Pancreas (tissue), 10 donors: Measurements from ENCODE around the gene MRPL45. TPM values are rescaled to one million over a fixed set of nuclear protein-coding genes. Genes with fewer than 3 reads are reported as not detected.

Experiments used
- ATAC-seq, 4 donors: fragments of 200-7000 bp; cut with Tn5 transposase; one replicate each; pipeline versions ENCODE4 v1.8.0 to v1.9.1; 2020; ENCODE audit warnings: mild to moderate bottlenecking in 4 of 4, moderate library complexity in 4 of 4
- DNase-seq, 6 donors: peaks; one replicate each; pipeline ENCODE4 v3.0.0-alpha.2; 2020
- FAIRE-seq: peaks from 2 replicates; lab custom pipeline; 2012; peaks lifted over from hg19 to GRCh38; lab: Jason Lieb, UNC
- H3K27ac ChIP-seq, 4 donors: fragments of 200-600 bp; sonication (generic); 1 replicate in 3 of 4; 2 replicates in 1 of 4; pipeline versions ENCODE4 v1.5.0 to v1.8.0; 2020
- H3K27me3 ChIP-seq, 4 donors: fragments of 200-600 bp; one replicate each; pipeline ENCODE4 v1.8.0; 2021
- H3K36me3 ChIP-seq, 3 donors: fragments of 200-600 bp; sonication (generic) in 1 of 3; one replicate each; pipeline versions ENCODE4 v1.5.0 to v1.8.0; 2020 to 2021
- H3K4me1 ChIP-seq, 3 donors: fragments of 200-600 bp; one replicate each; pipeline ENCODE4 v1.8.0; 2021
- H3K4me3 ChIP-seq, 4 donors: fragments of 200-600 bp; sonication (generic) in 2 of 4; one replicate each; pipeline versions ENCODE4 v1.5.0 to v1.8.0; 2020 to 2021
- H3K9me3 ChIP-seq, 4 donors: fragments of 200-600 bp; one replicate each; pipeline ENCODE4 v1.8.0; 2021
- CTCF ChIP-seq, 4 donors: fragments of 200-600 bp; sonication (generic) in 3 of 4; IDR thresholded peaks; one replicate each; pipeline versions ENCODE4 v1.5.0 to v1.8.0; 2021; ENCODE audit warnings: antibody characterized with exemption in 4 of 4
- WGBS, 2 donors: extraction: QIAGEN DNeasy Blood & Tissue Kit; methylation state at CpG; one replicate each; pipeline ENCODE4 v1.1.7; 2013; 5-methylcytosine and 5-hydroxymethylcytosine counted together
- intact Hi-C, 3 donors: fragments of 100-400 bp; cut with DNase I; formaldehyde crosslinking; loops; one replicate each; pipeline versions ENCODE4 v1.11.1 to v1.14.2; 2022
- polyA plus RNA-seq, 2 donors: library from polyadenylated mRNA; stranded (reverse); fragments of 200-250 nt; gene quantifications; one replicate each; pipeline ENCODE4 v1.2.3, GENCODE V29; 2013
- total RNA-seq, 6 donors: library from RNA; stranded (reverse); fragmentation: NEBNext Ultra II Directional in 4 of 6; extraction: Animal tissue kit (Norgen Biotek cat#: 25700) in 4 of 6; gene quantifications; one replicate each; pipeline versions ENCODE4 v1.2.1 to v1.2.4, GENCODE V29; 2021 to 2023
- donor health status: healthy with polysubstance abuse.
- donor health status: DM: no; HTN: no; CAD: no; lungs with moderate emphysema.
- donor health status: DM: no; HTN: no; CAD: no.
- donor health status: control.
- donor health status: control.
- donor health status: Bipolar disorder and iron deficiency.
- donor health status: DM: yes; HTN: yes; CAD: no.
- donor health status: DM: no; HTN: no; CAD: no.
- donor health status: DM: no; HTN: no; CAD: no.
- donor health status: DM: yes; HTN: yes; CAD: no.

MRPL45 gene
- total and polyA plus RNA-seq, 8 donors: 9.2 to 29.1 (median 19.5) TPM

DNA sequence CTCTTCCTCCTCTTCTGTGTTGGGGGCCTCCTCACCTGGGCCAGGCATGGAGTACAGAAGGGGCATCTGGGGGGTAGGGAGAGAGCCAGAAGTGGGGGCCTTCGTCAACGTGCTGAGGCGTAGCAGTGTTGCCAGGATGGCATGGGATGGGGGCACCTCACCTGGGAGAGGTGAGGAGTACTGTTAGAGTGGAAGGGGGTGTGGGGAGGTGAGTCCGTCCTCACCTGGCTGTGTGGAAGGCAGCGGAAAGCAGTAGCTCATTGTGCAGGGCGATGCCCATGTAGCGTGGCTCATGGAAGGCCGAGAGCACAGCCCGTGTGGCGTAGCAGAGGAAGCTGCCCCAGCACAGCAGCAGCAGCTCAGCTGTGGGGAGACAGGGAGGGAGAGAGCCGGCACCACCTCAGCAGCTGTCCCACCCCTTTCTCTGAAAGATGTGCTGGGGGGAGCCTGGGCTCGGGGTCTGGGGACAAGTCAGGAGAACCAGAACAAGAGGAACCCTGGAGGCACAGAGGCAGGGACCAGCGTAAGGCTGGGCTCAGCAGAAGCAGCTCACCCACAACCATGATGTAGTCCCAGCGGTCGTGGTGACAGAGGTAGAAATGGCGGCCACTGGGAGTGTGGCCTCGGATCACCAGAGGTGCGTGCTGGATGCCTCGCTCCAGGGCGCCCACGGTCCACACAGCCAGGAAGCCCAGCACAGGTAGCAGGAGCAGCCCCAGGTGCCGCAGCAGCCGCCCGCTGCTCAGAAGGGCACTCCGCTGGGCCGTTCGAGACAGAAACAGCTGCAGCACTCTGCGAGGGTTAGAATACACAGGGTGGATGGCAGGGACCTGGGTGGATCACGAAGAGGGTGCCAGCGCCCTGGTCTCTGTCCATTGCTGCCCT is 37.8 kb downstream of the MRPL45 start:
- ATAC-seq: no peak

GRCh38 chr17:38336838-38337237 is 39.9 kb downstream of the MRPL45 start:
- intact Hi-C loops: no loop called here
- Histone ChIP-seq H3K36me3 (no peaks in the 10 kb centered on the region), H3K4me3 (no peak overlapping the region), H3K9me3 (no peaks in the 10 kb centered on the region), H3K27ac (no peak overlapping the region), H3K4me1 (no peaks in the 10 kb centered on the region), H3K27me3 (no peaks in the 10 kb centered on the region)
- FAIRE-seq (no peak), ATAC-seq (no peak), DNase-seq (peak in 1 of 6 donors; percentile 39)
- WGBS, 2 donors: 74 to 91% methylated on average over 9 to 11 of the region's 11 CpGs
- TF ChIP-seq CTCF (IDR thresholded peaks at IDR 0.05): no peak

More for the DNA sequence above, 37.8 kb downstream of the MRPL45 start:
- no peak for TF ChIP-seq CTCF (IDR thresholded peaks at IDR 0.05)
- no peak overlapping the region for H3K27ac ChIP-seq
- 69 to 79% methylated on average over 30 of the region's 30 CpGs for WGBS, 2 donors
- no peak overlapping the region for H3K4me3 ChIP-seq
- H3K4me1 ChIP-seq: no peaks in the 10 kb centered on the region
- no peaks in the 10 kb centered on the region for H3K36me3 ChIP-seq
- H3K27me3 ChIP-seq: no peaks in the 10 kb centered on the region
- intact Hi-C loops: no loop called here
- FAIRE-seq: no peak
- no peaks in the 10 kb centered on the region for H3K9me3 ChIP-seq
- peak in 1 of 6 donors; percentile 34 for DNase-seq

DNA sequence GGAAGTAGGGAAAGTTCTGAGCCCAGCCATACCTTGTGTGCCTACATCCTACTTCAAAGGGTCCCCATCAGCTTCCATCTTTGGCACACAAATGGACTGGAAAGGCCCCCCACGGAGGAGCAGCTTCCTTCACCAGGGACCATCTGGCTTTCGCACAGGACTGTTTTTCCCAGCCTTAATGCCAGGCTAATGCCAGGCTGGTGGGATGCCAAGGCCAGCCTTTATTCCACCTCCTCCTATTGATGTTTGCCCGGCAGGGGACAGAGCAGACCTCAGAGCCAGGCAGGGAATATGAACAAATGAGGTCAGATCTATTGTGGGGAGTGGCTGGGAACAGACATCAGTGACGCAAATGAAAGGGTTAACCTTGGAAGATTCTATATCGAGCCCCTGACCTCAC is 41.1 kb downstream of the MRPL45 start:
- Histone ChIP-seq H3K27ac (no peak overlapping the region), H3K4me1 (no peaks in the 10 kb centered on the region), H3K27me3 (no peaks in the 10 kb centered on the region), H3K4me3 (no peak overlapping the region), H3K36me3 (no peaks in the 10 kb centered on the region), H3K9me3 (no peaks in the 10 kb centered on the region)
- WGBS, 2 donors: 48 to 50% methylated on average over 5 of the region's 5 CpGs
- ATAC-seq (peak in 1 of 4 donors; percentile 22), DNase-seq (no peak), FAIRE-seq (no peak)
- no peak for TF ChIP-seq CTCF (IDR thresholded peaks at IDR 0.05)
- intact Hi-C loops: no loop called here

DNA sequence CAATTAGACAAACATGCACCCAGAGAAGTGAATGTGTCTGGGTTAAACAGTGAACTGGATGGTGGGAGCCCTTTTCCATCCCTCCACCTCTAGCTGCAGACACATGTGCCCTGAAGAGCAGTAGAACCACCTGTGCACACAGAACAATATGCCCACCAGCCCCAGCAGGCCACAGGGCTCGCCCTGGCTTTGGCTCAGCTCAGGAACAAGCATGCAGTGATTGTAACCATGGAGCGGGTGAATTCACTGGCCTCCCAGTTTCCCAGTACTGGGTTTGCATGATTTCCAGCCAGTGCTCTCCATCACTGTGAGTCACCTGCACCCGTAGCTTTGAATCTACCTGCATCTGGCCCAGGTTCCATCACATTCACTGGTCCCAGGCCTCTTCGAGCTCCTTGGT is 41.6 kb downstream of the MRPL45 start:
- no peak for FAIRE-seq
- WGBS, 2 donors: 85 to 91% methylated on average over 4 of the region's 4 CpGs

More for the DNA sequence above, 41.6 kb downstream of the MRPL45 start:
- DNase-seq (no peak), ATAC-seq (no peak)
- no peak overlapping the region for H3K27ac ChIP-seq
- H3K4me1 ChIP-seq: no peaks in the 10 kb centered on the region
- H3K27me3 ChIP-seq: no peaks in the 10 kb centered on the region
- TF ChIP-seq CTCF (IDR thresholded peaks at IDR 0.05): no peak
- intact Hi-C loops: no loop called here
- H3K9me3 ChIP-seq: no peaks in the 10 kb centered on the region
- H3K4me3 ChIP-seq: no peak overlapping the region
- no peaks in the 10 kb centered on the region for H3K36me3 ChIP-seq
